Activated CD8-positive, alpha-beta T cell treated with anti-CD3 and anti-CD28 coated beads for 36 hours (primary cell): ENCODE data around the gene IL15. TPM values are rescaled to one million over a fixed set of nuclear protein-coding genes. Genes with fewer than 3 reads are reported as not detected.
"Not testable (repeated sequence)": the region's sequence is repeated elsewhere in the genome, so short reads cannot be mapped to it uniquely, and the experiment has no call there.

ENCODE experiments used
- ATAC-seq: fragments of 200-7000 bp; cut with Tn5 transposase; one replicate; pipeline ENCODE4 v1.10.0; 2021; ENCODE audit warnings: mild to moderate bottlenecking, moderate library complexity
- CTCF ChIA-PET: fragments of 350-600 bp; sonication (Branson Sonifier 250); formaldehyde crosslinking; loops from one replicate; lab custom pipeline; 2021; ENCODE audit warnings: antibody characterized with exemption; lab: Charles Lee
- POLR2A ChIA-PET: fragments of 350-600 bp; sonication (Branson Sonifier 250); formaldehyde crosslinking; loops from one replicate; lab custom pipeline; 2021; ENCODE audit warnings: antibody characterized with exemption; lab: Charles Lee
- DNase-seq: peaks from one replicate; pipeline ENCODE4 v3.0.0-alpha.2; 2020
- H3K27ac Mint-ChIP-seq: one replicate; pipeline ENCODE4 v1.8.0; 2021; ENCODE audit warnings: mild to moderate bottlenecking, mixed read lengths
- H3K27me3 Mint-ChIP-seq: one replicate; pipeline ENCODE4 v1.8.0; 2021; ENCODE audit warnings: mixed read lengths
- H3K36me3 Mint-ChIP-seq: one replicate; pipeline ENCODE4 v1.8.0; 2021; ENCODE audit warnings: low read depth, mixed read lengths
- H3K4me1 Mint-ChIP-seq: one replicate; pipeline ENCODE4 v1.8.0; 2021; ENCODE audit warnings: low read depth, mixed read lengths
- H3K4me3 Mint-ChIP-seq: one replicate; pipeline ENCODE4 v1.8.0; 2021; ENCODE audit warnings: mild to moderate bottlenecking, moderate library complexity, mixed read lengths
- H3K9me3 Mint-ChIP-seq: one replicate; pipeline ENCODE4 v1.8.0; 2021; ENCODE audit warnings: mixed read lengths
- CTCF ChIP-seq: fragments of 200-600 bp; IDR thresholded peaks from one replicate; pipeline ENCODE4 v1.8.0; 2022; ENCODE audit warnings: antibody characterized with exemption, mild to moderate bottlenecking
- intact Hi-C: fragments of 100-400 bp; cut with micrococcal nuclease; formaldehyde crosslinking; loops from one replicate; pipeline ENCODE4 v1.10.0; 2022
- total RNA-seq, 2 experiments: library from RNA; stranded (reverse); gene quantifications; one replicate each; pipeline ENCODE4 v1.2.3, GENCODE V29; 2021

IL15 gene
- total RNA-seq, 2 experiments from 2014 or later = 0.65 to 2.3 TPM

GRCh38 chr4:141731481-141731880, 95.1 kb downstream of the IL15 start:
- Mint-ChIP-seq H3K36me3 (no peaks in the 10 kb centered on the region), H3K4me1 (no peaks in the 10 kb centered on the region), H3K27me3 (no peaks in the 10 kb centered on the region), H3K4me3 (no peak overlapping the region), H3K27ac (no peak overlapping the region), H3K9me3 (peaks cover 4% of the 10 kb centered on the region)
- TF ChIP-seq CTCF = no peak
- CTCF ChIA-PET = no interaction called here
- intact Hi-C loops = no loop called here
- ATAC-seq = no peak
- POLR2A ChIA-PET = interaction anchor here (1.8 kb wide), 1 partner anchor 21 kb away, joined by 3 read pairs; no protein-coding TSS in a partner anchor
- DNase-seq = no peak

- DNase-seq (no peak), ATAC-seq (no peak)
- CTCF ChIA-PET = no interaction called here
- H3K27me3 Mint-ChIP-seq = no peaks in the 10 kb centered on the region
- H3K9me3 Mint-ChIP-seq = peaks cover 20% of the 10 kb centered on the region
- POLR2A ChIA-PET = no interaction called here
- no peaks in the 10 kb centered on the region for H3K4me1 Mint-ChIP-seq
- TF ChIP-seq CTCF = no peak
- H3K36me3 Mint-ChIP-seq = no peaks in the 10 kb centered on the region
- no peak overlapping the region for H3K27ac Mint-ChIP-seq
- intact Hi-C loops = no loop called here
- H3K4me3 Mint-ChIP-seq = no peak overlapping the region
Observed at GRCh38 chr4:141739636-141740035, 103.3 kb downstream of the IL15 start.

GRCh38 chr4:141746026-141746425, 109.6 kb downstream of the IL15 start:
- DNase-seq = no peak
- ChIA-PET POLR2A (no interaction called here), CTCF (no interaction called here)
- Mint-ChIP-seq H3K27ac (no peak overlapping the region), H3K9me3 (peaks cover 6% of the 10 kb centered on the region), H3K4me3 (no peak overlapping the region), H3K27me3 (no peaks in the 10 kb centered on the region), H3K4me1 (no peaks in the 10 kb centered on the region), H3K36me3 (no peaks in the 10 kb centered on the region)
- intact Hi-C loops = no loop called here
- TF ChIP-seq CTCF = no peak
- no peak for ATAC-seq

GRCh38 chr4:141751806-141752205, 115.4 kb downstream of the IL15 start:
- DNase-seq, H3K9me3 Mint-ChIP-seq, CTCF ChIA-PET, H3K4me3 Mint-ChIP-seq, H3K27me3 Mint-ChIP-seq, POLR2A ChIA-PET, intact Hi-C loops, H3K4me1 Mint-ChIP-seq, H3K27ac Mint-ChIP-seq, ATAC-seq, H3K36me3 Mint-ChIP-seq: not testable (repeated sequence)

GRCh38 chr4:141757287-141757686, 120.9 kb downstream of the IL15 start:
- H3K36me3 Mint-ChIP-seq = no peaks in the 10 kb centered on the region
- no peaks in the 10 kb centered on the region for H3K9me3 Mint-ChIP-seq
- no peaks in the 10 kb centered on the region for H3K4me1 Mint-ChIP-seq
- no peak overlapping the region for H3K4me3 Mint-ChIP-seq
- POLR2A ChIA-PET = no interaction called here
- intact Hi-C loops = no loop called here
- CTCF ChIA-PET = no interaction called here
- no peak overlapping the region for H3K27ac Mint-ChIP-seq
- TF ChIP-seq CTCF = no peak
- H3K27me3 Mint-ChIP-seq = no peaks in the 10 kb centered on the region
- ATAC-seq (no peak), DNase-seq (no peak)
